22Rv1 (cell line): Measurements from ENCODE around the gene STUM.

Experiments
- ZFX ChIP-seq: fragments of 450-650 bp; IDR thresholded peaks from 2 replicates; pipeline ENCODE4 v1.6.1; 2017; ENCODE audit warnings: antibody characterized with exemption, borderline replicate concordance
- TF ChIP-seq, protein P1 (sequence below): fragments of 450-650 bp; IDR thresholded peaks from 2 replicates; pipeline ENCODE4 v1.5.1; 2017; ENCODE audit warnings: mild to moderate bottlenecking

DNA sequence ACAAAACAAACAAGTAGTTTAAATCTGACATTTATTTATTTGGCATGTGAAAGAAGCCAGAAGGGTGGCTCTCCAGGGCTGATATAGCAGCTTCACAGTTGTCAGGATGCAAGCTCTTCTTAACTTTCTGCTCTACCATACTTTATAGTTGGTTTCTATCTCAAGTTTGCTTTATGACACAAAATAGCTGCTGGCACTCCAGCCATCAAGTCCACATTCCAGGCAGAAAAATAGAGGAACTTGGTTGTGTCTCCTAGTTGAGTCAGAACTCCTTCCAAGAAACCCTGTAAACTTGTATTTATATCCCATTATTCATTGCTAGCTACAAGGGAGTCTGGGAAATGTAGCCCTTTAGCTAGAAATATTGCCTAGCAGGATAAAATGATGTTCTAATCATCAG is 24.0 kb upstream of the STUM start:
- TF ChIP-seq, protein P1, sequence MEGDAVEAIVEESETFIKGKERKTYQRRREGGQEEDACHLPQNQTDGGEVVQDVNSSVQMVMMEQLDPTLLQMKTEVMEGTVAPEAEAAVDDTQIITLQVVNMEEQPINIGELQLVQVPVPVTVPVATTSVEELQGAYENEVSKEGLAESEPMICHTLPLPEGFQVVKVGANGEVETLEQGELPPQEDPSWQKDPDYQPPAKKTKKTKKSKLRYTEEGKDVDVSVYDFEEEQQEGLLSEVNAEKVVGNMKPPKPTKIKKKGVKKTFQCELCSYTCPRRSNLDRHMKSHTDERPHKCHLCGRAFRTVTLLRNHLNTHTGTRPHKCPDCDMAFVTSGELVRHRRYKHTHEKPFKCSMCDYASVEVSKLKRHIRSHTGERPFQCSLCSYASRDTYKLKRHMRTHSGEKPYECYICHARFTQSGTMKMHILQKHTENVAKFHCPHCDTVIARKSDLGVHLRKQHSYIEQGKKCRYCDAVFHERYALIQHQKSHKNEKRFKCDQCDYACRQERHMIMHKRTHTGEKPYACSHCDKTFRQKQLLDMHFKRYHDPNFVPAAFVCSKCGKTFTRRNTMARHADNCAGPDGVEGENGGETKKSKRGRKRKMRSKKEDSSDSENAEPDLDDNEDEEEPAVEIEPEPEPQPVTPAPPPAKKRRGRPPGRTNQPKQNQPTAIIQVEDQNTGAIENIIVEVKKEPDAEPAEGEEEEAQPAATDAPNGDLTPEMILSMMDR, result no peak
- no peak for TF ChIP-seq ZFX
